ENCODE data around the gene TLE2. TPM values are rescaled to one million over a fixed set of nuclear protein-coding genes. Genes with fewer than 3 reads are reported as not detected.

Gene TLE2
- polyA plus RNA-seq, 1 donor (not counting 4 experiments of a cell fraction or from before 2014, with no cell fraction given) = 0.88 TPM

DNA sequence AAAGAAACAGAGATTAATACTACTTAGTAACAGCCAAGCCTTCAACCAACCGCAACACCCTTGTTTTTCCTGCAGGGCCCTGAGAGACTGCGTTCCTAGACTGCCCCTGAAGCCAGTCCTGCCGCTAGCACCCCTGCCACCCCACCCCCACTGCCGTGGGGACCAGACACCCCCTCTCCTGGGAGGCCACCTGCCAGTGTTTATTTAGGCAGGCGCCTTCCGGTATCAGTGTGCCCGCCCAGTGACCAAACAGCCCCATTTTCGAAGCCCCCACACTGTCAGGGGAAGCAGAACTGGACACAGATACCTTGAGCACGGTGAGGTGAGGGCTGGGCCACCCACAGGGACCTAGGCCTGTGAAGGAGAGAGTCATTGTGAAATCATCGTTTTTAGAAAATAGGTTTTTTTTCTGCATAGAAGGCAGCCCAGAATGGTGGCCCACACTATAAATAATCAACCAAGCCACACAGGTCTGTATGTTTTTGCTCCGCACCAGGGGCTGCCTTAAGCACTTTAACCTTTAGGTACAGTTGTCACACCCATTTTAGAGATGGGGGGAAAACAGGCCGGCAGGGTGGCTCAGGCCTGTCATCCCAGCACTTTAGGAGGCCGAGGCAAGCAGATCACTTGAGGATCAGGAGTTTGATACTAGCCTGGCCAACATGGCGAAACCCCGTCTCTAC, 36.7 kb upstream of the TLE2 start:
- H3K9me1 ChIP-seq (ENCODE audit: control insufficient read depth, extremely low read depth, insufficient read depth, low read length) = no peaks in the 10 kb centered on the region
- FAIRE-seq (no peak), DNase-seq (ENCODE audit: low read depth, low spot score) (no peak)
- H3K4me2 ChIP-seq (ENCODE audit: control insufficient read depth, extremely low read depth, insufficient read depth, low read depth, low read length) = no peak overlapping the region
- H2AFZ ChIP-seq (ENCODE audit: control insufficient read depth, low read length) = no peak overlapping the region
- H3K27ac ChIP-seq (ENCODE audit: control insufficient read depth, insufficient read depth, low read length) = no peak overlapping the region
- dilution Hi-C loops (cut with MboI; ENCODE audit: extremely low pct_ligation_motif_present, low sequenced_read_pairs) = no loop called here
- H3K79me2 ChIP-seq (ENCODE audit: control insufficient read depth, insufficient read depth, low read length) = no peaks in the 10 kb centered on the region
- no peak overlapping the region for H3K9ac ChIP-seq (ENCODE audit: control insufficient read depth, extremely low read depth, insufficient read depth, low read length)
- no peaks in the 10 kb centered on the region for H3K36me3 ChIP-seq (ENCODE audit: control insufficient read depth in 2 of 2, extremely low read depth in 1 of 2, insufficient read depth in 2 of 2, low read length in 2 of 2)
- TF ChIP-seq, protein P1, sequence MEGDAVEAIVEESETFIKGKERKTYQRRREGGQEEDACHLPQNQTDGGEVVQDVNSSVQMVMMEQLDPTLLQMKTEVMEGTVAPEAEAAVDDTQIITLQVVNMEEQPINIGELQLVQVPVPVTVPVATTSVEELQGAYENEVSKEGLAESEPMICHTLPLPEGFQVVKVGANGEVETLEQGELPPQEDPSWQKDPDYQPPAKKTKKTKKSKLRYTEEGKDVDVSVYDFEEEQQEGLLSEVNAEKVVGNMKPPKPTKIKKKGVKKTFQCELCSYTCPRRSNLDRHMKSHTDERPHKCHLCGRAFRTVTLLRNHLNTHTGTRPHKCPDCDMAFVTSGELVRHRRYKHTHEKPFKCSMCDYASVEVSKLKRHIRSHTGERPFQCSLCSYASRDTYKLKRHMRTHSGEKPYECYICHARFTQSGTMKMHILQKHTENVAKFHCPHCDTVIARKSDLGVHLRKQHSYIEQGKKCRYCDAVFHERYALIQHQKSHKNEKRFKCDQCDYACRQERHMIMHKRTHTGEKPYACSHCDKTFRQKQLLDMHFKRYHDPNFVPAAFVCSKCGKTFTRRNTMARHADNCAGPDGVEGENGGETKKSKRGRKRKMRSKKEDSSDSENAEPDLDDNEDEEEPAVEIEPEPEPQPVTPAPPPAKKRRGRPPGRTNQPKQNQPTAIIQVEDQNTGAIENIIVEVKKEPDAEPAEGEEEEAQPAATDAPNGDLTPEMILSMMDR (optimal IDR thresholded peaks at IDR 0.05 in 1 of 3, IDR thresholded peaks at IDR 0.05 in 1 of 3, conservative IDR thresholded peaks at IDR 0.05 in 1 of 3; ENCODE audit: extremely low read depth in 1 of 3, insufficient read depth in 2 of 3, low read length in 3 of 3) = no peak
- TF ChIP-seq EZH2 (IDR thresholded peaks at IDR 0.05; ENCODE audit: low read length) = no peak
- peaks cover 3% of the 10 kb centered on the region for H3K4me1 ChIP-seq (ENCODE audit: control insufficient read depth, extremely low read depth, insufficient read depth, low read length)
- no peaks in the 10 kb centered on the region for H3K27me3 ChIP-seq (ENCODE audit: control insufficient read depth, extremely low read depth, insufficient read depth, low read length)
- no peaks in the 10 kb centered on the region for H4K20me1 ChIP-seq (ENCODE audit: control insufficient read depth, extremely low read depth, insufficient read depth, low read length)
- no peak overlapping the region for H3K4me3 ChIP-seq (ENCODE audit: control insufficient read depth in 2 of 3, extremely low read depth in 1 of 3, insufficient read depth in 2 of 3, low read depth in 1 of 3, low read length in 3 of 3)
- no peaks in the 10 kb centered on the region for H3K9me3 ChIP-seq (ENCODE audit: control insufficient read depth, low read depth, low read length)

DNA sequence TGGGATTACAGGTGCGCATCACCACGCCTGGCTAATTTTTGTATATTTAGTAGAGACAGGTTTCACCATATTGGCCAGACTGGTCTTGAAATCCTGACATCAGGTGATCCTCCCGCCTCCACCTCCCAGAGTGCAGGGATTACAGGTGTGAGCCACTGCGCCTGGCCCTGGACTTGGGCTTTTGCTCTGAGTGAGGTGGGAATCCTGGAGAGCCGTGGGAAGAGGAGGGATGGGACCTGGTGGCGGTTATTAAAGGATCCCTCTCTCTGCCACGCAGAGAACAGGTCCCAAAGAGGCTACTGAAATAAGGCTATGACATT, 34.9 kb upstream of the TLE2 start:
- Histone ChIP-seq H3K4me3 (ENCODE audit: control insufficient read depth in 2 of 3, extremely low read depth in 1 of 3, insufficient read depth in 2 of 3, low read depth in 1 of 3, low read length in 3 of 3) (no peak overlapping the region), H3K4me1 (ENCODE audit: control insufficient read depth, extremely low read depth, insufficient read depth, low read length) (peaks cover 7% of the 10 kb centered on the region), H3K27ac (ENCODE audit: control insufficient read depth, insufficient read depth, low read length) (no peak overlapping the region), H2AFZ (ENCODE audit: control insufficient read depth, low read length) (no peak overlapping the region), H3K4me2 (ENCODE audit: control insufficient read depth, extremely low read depth, insufficient read depth, low read depth, low read length) (no peak overlapping the region), H3K9me3 (ENCODE audit: control insufficient read depth, low read depth, low read length) (no peaks in the 10 kb centered on the region), H3K27me3 (ENCODE audit: control insufficient read depth, extremely low read depth, insufficient read depth, low read length) (no peaks in the 10 kb centered on the region), H3K9me1 (ENCODE audit: control insufficient read depth, extremely low read depth, insufficient read depth, low read length) (no peaks in the 10 kb centered on the region), H4K20me1 (ENCODE audit: control insufficient read depth, extremely low read depth, insufficient read depth, low read length) (no peaks in the 10 kb centered on the region), H3K9ac (ENCODE audit: control insufficient read depth, extremely low read depth, insufficient read depth, low read length) (no peak overlapping the region), H3K79me2 (ENCODE audit: control insufficient read depth, insufficient read depth, low read length) (peaks cover 6% of the 10 kb centered on the region), H3K36me3 (ENCODE audit: control insufficient read depth in 2 of 2, extremely low read depth in 1 of 2, insufficient read depth in 2 of 2, low read length in 2 of 2) (peaks cover 5 to 8% of the 10 kb centered on the region in 2 experiments)
- DNase-seq (ENCODE audit: low read depth, low spot score) (no peak), FAIRE-seq (no peak)
- TF ChIP-seq, protein P1 (optimal IDR thresholded peaks at IDR 0.05 in 1 of 3, IDR thresholded peaks at IDR 0.05 in 1 of 3, conservative IDR thresholded peaks at IDR 0.05 in 1 of 3; ENCODE audit: extremely low read depth in 1 of 3, insufficient read depth in 2 of 3, low read length in 3 of 3) = no peak
- no peak for TF ChIP-seq EZH2 (IDR thresholded peaks at IDR 0.05; ENCODE audit: low read length)
- dilution Hi-C loops (cut with MboI; ENCODE audit: extremely low pct_ligation_motif_present, low sequenced_read_pairs) = no loop called here

Measured in keratinocyte (primary cell).